Measurements from ENCODE around the gene CLCF1.

CLCF1 gene

GRCh38 chr11:67393990-67394389 lies 20.6 kb upstream of the CLCF1 start:
- no peak for DNase-seq

- DNase-seq = no peak
Measured at GRCh38 chr11:67393437-67393836, 20.0 kb upstream of the CLCF1 start.

- DNase-seq = no peak
Measured at GRCh38 chr11:67392183-67392715, 18.9 kb upstream of the CLCF1 start.

- DNase-seq = peak; percentile 69
Measured at GRCh38 chr11:67391304-67392182, 18.1 kb upstream of the CLCF1 start, which contains the start of gene RAD9A. TSS of gene RAD9A (plus strand) at chr11:67391986. CDS start at chr11:67392045, 59 bp downstream.

- DNase-seq = no peak
Measured at GRCh38 chr11:67390947-67391303, 17.5 kb upstream of the CLCF1 start.

- no peak for DNase-seq
Measured at GRCh38 chr11:67389477-67389876, 16.1 kb upstream of the CLCF1 start.

GRCh38 chr11:67387518-67387917 lies 14.1 kb upstream of the CLCF1 start:
- DNase-seq = no peak

GRCh38 chr11:67387069-67387468 lies 13.7 kb upstream of the CLCF1 start:
- no peak for DNase-seq

GRCh38 chr11:67384851-67385366 lies 11.5 kb upstream of the CLCF1 start:
- DNase-seq = no peak

GRCh38 chr11:67382276-67383136 lies 9.1 kb upstream of the CLCF1 start:
- no peak for DNase-seq

- DNase-seq = no peak
Measured at GRCh38 chr11:67381244-67381972, 8.0 kb upstream of the CLCF1 start.

- DNase-seq = no peak
Measured at GRCh38 chr11:67379061-67380058, 6.0 kb upstream of the CLCF1 start.

- no peak for DNase-seq
Measured at GRCh38 chr11:67378544-67378943, 5.1 kb upstream of the CLCF1 start.

- no peak for DNase-seq
Measured at GRCh38 chr11:67376873-67377808, 3.7 kb upstream of the CLCF1 start.

GRCh38 chr11:67376063-67376820 lies 2.8 kb upstream of the CLCF1 start:
- DNase-seq = no peak

GRCh38 chr11:67375320-67376055 lies 2.1 kb upstream of the CLCF1 start:
- DNase-seq = no peak

GRCh38 chr11:67374571-67375281 lies 1.3 kb upstream of the CLCF1 start:
- no peak for DNase-seq
